Measurements from ENCODE around the gene RNF128. TPM values are rescaled to one million over a fixed set of nuclear protein-coding genes. Genes with fewer than 3 reads are reported as not detected.
"Not testable (repeated sequence)": the region's sequence is repeated elsewhere in the genome, so short reads cannot be mapped to it uniquely, and the experiment has no call there.

Gene RNF128
- polyA plus RNA-seq, 1 experiment, result 0.09 TPM

DNA sequence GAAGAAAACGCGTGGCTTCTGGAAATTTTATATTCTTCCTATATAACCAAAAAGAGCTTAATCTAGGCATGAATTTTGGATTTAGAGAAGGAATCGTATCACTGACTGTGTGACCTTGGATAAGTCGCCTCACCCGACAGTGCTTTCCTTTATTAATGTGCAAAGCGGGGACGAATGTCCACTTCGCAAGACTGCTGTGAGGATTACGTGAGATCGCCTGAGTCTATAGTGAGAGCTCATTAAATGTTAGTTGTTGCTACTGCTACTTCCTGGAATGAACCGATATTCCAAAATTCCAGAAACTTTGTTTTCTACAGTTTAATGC lies 75.5 kb downstream of the RNF128 start:
- TF ChIP-seq, protein P1, sequence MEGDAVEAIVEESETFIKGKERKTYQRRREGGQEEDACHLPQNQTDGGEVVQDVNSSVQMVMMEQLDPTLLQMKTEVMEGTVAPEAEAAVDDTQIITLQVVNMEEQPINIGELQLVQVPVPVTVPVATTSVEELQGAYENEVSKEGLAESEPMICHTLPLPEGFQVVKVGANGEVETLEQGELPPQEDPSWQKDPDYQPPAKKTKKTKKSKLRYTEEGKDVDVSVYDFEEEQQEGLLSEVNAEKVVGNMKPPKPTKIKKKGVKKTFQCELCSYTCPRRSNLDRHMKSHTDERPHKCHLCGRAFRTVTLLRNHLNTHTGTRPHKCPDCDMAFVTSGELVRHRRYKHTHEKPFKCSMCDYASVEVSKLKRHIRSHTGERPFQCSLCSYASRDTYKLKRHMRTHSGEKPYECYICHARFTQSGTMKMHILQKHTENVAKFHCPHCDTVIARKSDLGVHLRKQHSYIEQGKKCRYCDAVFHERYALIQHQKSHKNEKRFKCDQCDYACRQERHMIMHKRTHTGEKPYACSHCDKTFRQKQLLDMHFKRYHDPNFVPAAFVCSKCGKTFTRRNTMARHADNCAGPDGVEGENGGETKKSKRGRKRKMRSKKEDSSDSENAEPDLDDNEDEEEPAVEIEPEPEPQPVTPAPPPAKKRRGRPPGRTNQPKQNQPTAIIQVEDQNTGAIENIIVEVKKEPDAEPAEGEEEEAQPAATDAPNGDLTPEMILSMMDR (IDR thresholded peaks at IDR 0.05; ENCODE audit: insufficient read depth, low read depth, low read length), result no peak
- ChIA-PET CTCF (no interaction called here), POLR2A (interaction anchor here (0.6 kb wide), 1 partner anchor 84 kb away, joined by 4 read pairs; no protein-coding TSS in a partner anchor)
- Histone ChIP-seq H3K27me3 (ENCODE audit: control insufficient read depth, insufficient read depth, low read length) (no peaks in the 10 kb centered on the region), H3K4me3 (ENCODE audit: low read depth, low read length) (peak overlapping the region; percentile 86), H3K36me3 (ENCODE audit: control insufficient read depth, insufficient read depth, low read length) (no peaks in the 10 kb centered on the region)
- no peak for DNase-seq (ENCODE audit: low read depth)

- peak; percentile 64 for DNase-seq (ENCODE audit: low read depth)
- ChIA-PET CTCF (no interaction called here), POLR2A (interaction anchor here (0.6 kb wide), 1 partner anchor 85 kb away, joined by 4 read pairs; no protein-coding TSS in a partner anchor)
- Histone ChIP-seq H3K36me3 (ENCODE audit: control insufficient read depth, insufficient read depth, low read length) (no peaks in the 10 kb centered on the region), H3K4me3 (ENCODE audit: low read depth, low read length) (peak within 1 kb of the TSS; percentile 86), H3K27me3 (ENCODE audit: control insufficient read depth, insufficient read depth, low read length) (no peaks in the 10 kb centered on the region)
- TF ChIP-seq, protein P1 (IDR thresholded peaks at IDR 0.05; ENCODE audit: insufficient read depth, low read depth, low read length), result no peak
Measured at GRCh38 chrX:106802388-106803275, 76.1 kb downstream of the RNF128 start, which contains the start of gene TBC1D8B. TBC1D8B (plus strand) TSS chrX:106802673; CDS start chrX:106802854, 181 bp downstream.

DNA sequence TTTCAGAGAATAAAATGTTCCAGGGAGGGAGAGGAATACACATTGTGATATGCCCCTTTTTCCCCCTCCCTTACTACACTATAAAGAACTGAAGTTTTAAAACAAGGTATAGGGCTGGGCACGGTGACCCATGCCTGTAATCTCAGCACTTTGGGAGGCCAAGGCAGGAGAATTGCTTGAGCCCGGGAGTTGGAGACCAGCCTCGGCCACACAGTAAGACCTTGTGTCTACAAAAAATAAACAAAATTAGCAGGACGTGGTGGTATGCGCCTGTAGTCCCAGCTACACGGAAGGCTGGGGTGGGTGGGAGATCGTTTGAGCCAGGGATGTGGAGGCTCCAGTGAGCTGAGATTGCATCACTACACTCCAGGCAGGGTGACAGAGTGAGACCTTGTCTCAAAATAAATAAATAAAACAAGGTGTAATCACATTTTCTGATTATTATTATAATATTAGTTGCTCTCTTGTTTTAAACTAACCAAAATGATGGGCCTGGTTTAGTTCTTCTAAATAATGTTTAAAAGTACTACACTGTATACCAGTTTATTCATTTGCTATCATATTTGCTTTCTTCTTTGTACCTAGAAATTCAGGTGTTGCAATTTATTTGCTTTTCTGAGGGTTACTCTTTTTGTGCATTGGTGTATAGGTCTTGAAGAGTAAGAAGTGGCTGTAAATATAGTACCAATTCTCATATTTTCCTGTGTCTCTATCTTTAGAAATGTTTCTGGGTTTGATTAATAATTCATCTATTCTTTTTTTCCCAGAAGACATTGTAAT lies 84.8 kb downstream of the RNF128 start:
- Histone ChIP-seq H3K36me3 (ENCODE audit: control insufficient read depth, insufficient read depth, low read length) (no peaks in the 10 kb centered on the region), H3K4me3 (ENCODE audit: low read depth, low read length) (no peak overlapping the region), H3K27me3 (ENCODE audit: control insufficient read depth, insufficient read depth, low read length) (no peaks in the 10 kb centered on the region)
- POLR2A ChIA-PET, result no interaction called here
- TF ChIP-seq, protein P1 (IDR thresholded peaks at IDR 0.05; ENCODE audit: insufficient read depth, low read depth, low read length), result no peak
- CTCF ChIA-PET, result no interaction called here
- DNase-seq (ENCODE audit: low read depth), result no peak

DNA sequence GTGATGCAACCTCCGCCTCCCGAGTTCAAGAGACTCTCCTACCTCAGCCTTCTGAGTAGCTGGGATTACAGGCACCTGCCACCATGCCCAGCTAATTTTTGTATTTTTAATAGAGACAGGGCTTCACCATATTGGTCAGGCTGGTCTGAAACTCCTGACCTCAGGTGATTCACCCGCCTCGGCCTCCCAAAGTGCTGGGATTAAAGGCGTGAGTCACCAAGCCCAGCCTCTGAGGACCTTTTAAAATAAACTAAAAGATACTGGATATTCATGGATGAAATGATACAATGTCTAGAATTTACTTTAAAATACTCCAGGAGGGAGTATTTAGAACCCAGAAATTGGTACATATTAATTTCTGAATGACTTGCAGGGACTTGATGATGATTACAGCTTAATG lies 86.4 kb downstream of the RNF128 start:
- DNase-seq (ENCODE audit: low read depth); H3K36me3 ChIP-seq (ENCODE audit: control insufficient read depth, insufficient read depth, low read length); H3K4me3 ChIP-seq (ENCODE audit: low read depth, low read length); CTCF ChIA-PET; H3K27me3 ChIP-seq (ENCODE audit: control insufficient read depth, insufficient read depth, low read length); POLR2A ChIA-PET: not testable (repeated sequence)

GRCh38 chrX:106814093-106814492 lies 87.6 kb downstream of the RNF128 start:
- DNase-seq (ENCODE audit: low read depth); H3K27me3 ChIP-seq (ENCODE audit: control insufficient read depth, insufficient read depth, low read length); H3K36me3 ChIP-seq (ENCODE audit: control insufficient read depth, insufficient read depth, low read length); POLR2A ChIA-PET; CTCF ChIA-PET; H3K4me3 ChIP-seq (ENCODE audit: low read depth, low read length): not testable (repeated sequence)

Other genes with a start within 250 kb of the RNF128 start
- gene RADX, start 114.7 kb upstream of the RNF128 start, polyA plus RNA-seq (2011; rRNA removed), result 0.09 and 0.26 TPM in 2 replicates
- gene TBC1D8B, start 76.0 kb downstream of the RNF128 start, polyA plus RNA-seq (2011; rRNA removed), result 4.5 and 9.1 TPM in 2 replicates
- gene RIPPLY1, start 176.6 kb downstream of the RNF128 start, polyA plus RNA-seq (2011; rRNA removed), result 0.06 TPM in 1 of 2 replicates, not detected in the other
- gene CLDN2, start 193.7 kb downstream of the RNF128 start, polyA plus RNA-seq (2011; rRNA removed), result not detected in 2 replicates

All from BJ (cell line).